Ascending aorta (tissue), 2 donors: ENCODE data around the gene XYLT1. TPM values are rescaled to one million over a fixed set of nuclear protein-coding genes. Genes with fewer than 3 reads are reported as not detected.

Source experiments
- DNase-seq, 2 donors: peaks; one replicate each; pipeline ENCODE4 v3.0.0-alpha.2; 2019; ENCODE audit warnings: low spot score in 2 of 2
- H3K27ac ChIP-seq, 2 donors: fragments of 200-600 bp; sonication (generic); one replicate each; pipeline ENCODE4 v1.5.1; 2016 to 2017; ENCODE audit warnings: mild to moderate bottlenecking in 1 of 2
- H3K27me3 ChIP-seq: fragments of 200-600 bp; sonication (generic); one replicate; pipeline ENCODE4 v1.5.1; 2017
- H3K36me3 ChIP-seq, 2 donors: fragments of 200-600 bp; sonication (generic); one replicate each; pipeline ENCODE4 v1.5.1; 2016
- H3K4me1 ChIP-seq, 2 donors: fragments of 200-600 bp; sonication (generic); one replicate each; pipeline ENCODE4 v1.5.1; 2016 to 2017; ENCODE audit warnings: mild to moderate bottlenecking in 1 of 2
- H3K4me3 ChIP-seq, 2 donors: fragments of 200-600 bp; sonication (generic); one replicate each; pipeline ENCODE4 v1.5.1; 2016 to 2017; ENCODE audit warnings: mild to moderate bottlenecking in 1 of 2
- H3K9me3 ChIP-seq, 2 donors: fragments of 200-600 bp; sonication (generic); one replicate each; pipeline ENCODE4 v1.5.1; 2016
- CTCF ChIP-seq, 3 experiments: fragments of 200-600 bp in 2 of 3; fragments of 450-650 bp in 1 of 3; sonication (generic) in 2 of 3; IDR thresholded peaks; one replicate each; pipeline ENCODE4 v1.5.1; 2016 to 2019; ENCODE audit warnings: antibody characterized with exemption in 3 of 3, mild to moderate bottlenecking in 1 of 3, moderate library complexity in 1 of 3
- intact Hi-C: fragments of 100-400 bp; cut with DNase I; formaldehyde crosslinking; loops from one replicate; pipeline ENCODE4 v1.15.1; 2023
- total RNA-seq: library from RNA; depleted of rRNA; stranded (reverse); fragments of >200 nt; gene quantifications from one replicate; pipeline ENCODE4 v1.1.0, GENCODE V29; 2016

XYLT1 gene
- total RNA-seq, 1 donor from 2014 or later: 6.7 TPM

GRCh38 chr16:17354685-17355084 lies 116.1 kb downstream of the XYLT1 start:
- peaks cover 2 to 16% of the 10 kb centered on the region in 2 donors for H3K4me1 ChIP-seq
- intact Hi-C loops: no loop called here
- DNase-seq: no peak
- no peaks in the 10 kb centered on the region for H3K27me3 ChIP-seq
- no peak overlapping the region for H3K4me3 ChIP-seq
- H3K36me3 ChIP-seq: no peaks in the 10 kb centered on the region
- H3K27ac ChIP-seq: no peak overlapping the region
- no peak for TF ChIP-seq CTCF (IDR thresholded peaks at IDR 0.05)
- H3K9me3 ChIP-seq: no peaks in the 10 kb centered on the region

- no peak for DNase-seq
- Histone ChIP-seq H3K4me1 (peaks cover 2 to 16% of the 10 kb centered on the region in 2 donors), H3K9me3 (no peaks in the 10 kb centered on the region), H3K4me3 (no peak overlapping the region), H3K27me3 (no peaks in the 10 kb centered on the region), H3K27ac (no peak overlapping the region), H3K36me3 (no peaks in the 10 kb centered on the region)
- intact Hi-C loops: no loop called here
- TF ChIP-seq CTCF (IDR thresholded peaks at IDR 0.05): no peak
These were observed 116.6 kb downstream of the XYLT1 start for GRCh38 chr16:17354141-17354601.

- peaks cover under 1 to 16% of the 10 kb centered on the region in 2 donors for H3K4me1 ChIP-seq
- TF ChIP-seq CTCF (IDR thresholded peaks at IDR 0.05): no peak
- intact Hi-C loops: no loop called here
These were observed 117.2 kb downstream of the XYLT1 start for GRCh38 chr16:17353561-17353960.

GRCh38 chr16:17351441-17352035 lies 119.2 kb downstream of the XYLT1 start:
- peaks cover 0 to 19% of the 10 kb centered on the region in 2 donors for H3K4me1 ChIP-seq
- H3K27me3 ChIP-seq: no peaks in the 10 kb centered on the region
- H3K27ac ChIP-seq: no peak overlapping the region
- intact Hi-C loops: no loop called here
- DNase-seq: no peak
- no peak overlapping the region for H3K4me3 ChIP-seq
- no peak for TF ChIP-seq CTCF (IDR thresholded peaks at IDR 0.05)
- H3K9me3 ChIP-seq: no peaks in the 10 kb centered on the region
- no peaks in the 10 kb centered on the region for H3K36me3 ChIP-seq

More at GRCh38 chr16:17353561-17353960, 117.2 kb downstream of the XYLT1 start:
- Histone ChIP-seq H3K4me3 (no peak overlapping the region), H3K9me3 (no peaks in the 10 kb centered on the region), H3K27ac (no peak overlapping the region), H3K36me3 (no peaks in the 10 kb centered on the region), H3K27me3 (no peaks in the 10 kb centered on the region)
- DNase-seq: no peak

GRCh38 chr16:17350207-17350606 lies 120.6 kb downstream of the XYLT1 start:
- Histone ChIP-seq H3K4me3 (no peak overlapping the region), H3K9me3 (no peaks in the 10 kb centered on the region), H3K27ac (no peak overlapping the region), H3K36me3 (no peaks in the 10 kb centered on the region), H3K4me1 (peaks cover 1 to 29% of the 10 kb centered on the region in 2 donors), H3K27me3 (no peaks in the 10 kb centered on the region)
- DNase-seq: no peak
- TF ChIP-seq CTCF (IDR thresholded peaks at IDR 0.05): no peak
- intact Hi-C loops: no loop called here
